H1 (cell line): ENCODE data around the gene PITPNM1. TPM values are rescaled to one million over a fixed set of nuclear protein-coding genes. Genes with fewer than 3 reads are reported as not detected.

Experiments
- KDM5A ChIP-seq: fragments of 200-600 bp; IDR thresholded peaks from 2 replicates; pipeline ENCODE4 v1.7.1; 2012; ENCODE audit warnings: mild to moderate bottlenecking, low read length, inconsistent platforms, mixed read lengths
- SIX5 ChIP-seq: IDR thresholded peaks from 2 replicates; pipeline ENCODE4 v1.6.1; 2011; ENCODE audit warnings: mild to moderate bottlenecking, low read depth, low read length
- TAF7 ChIP-seq: optimal IDR thresholded peaks from 2 replicates; pipeline ENCODE3; 2011; ENCODE audit warnings: low read depth, mild to moderate bottlenecking, inconsistent platforms, low read length, moderate library complexity, borderline replicate concordance
- polyA plus RNA-seq, 7 experiments: library from polyadenylated mRNA; depleted of rRNA in 3 of 7; stranded (reverse) in 5 of 7; unstranded in 2 of 7; fragments of >200 nt in 5 of 7; fragments of 200-250 nt in 2 of 7; gene quantifications; 1 replicate in 5 of 7; 2 replicates in 1 of 7; 4 replicates in 1 of 7; pipeline versions ENCODE4 v1.2.1 to v1.2.3, GENCODE V29; 2011 to 2013; ENCODE audit warnings: missing spikeins in 2 of 7, mixed read lengths in 2 of 7
- total RNA-seq: library from RNA; stranded (reverse); fragmentation: NEBNext Ultra II Directional; extraction: Animal tissue kit (Norgen Biotek cat#: 25700); gene quantifications from 2 replicates; pipeline ENCODE4 v1.2.1, GENCODE V29; 2021
- TF ChIP-seq, protein P1 (sequence below): IDR thresholded peaks from 2 replicates; pipeline ENCODE4 v1.6.1; 2011; ENCODE audit warnings: low read depth, mild to moderate bottlenecking, low read length; ENCODE audit not compliant: insufficient read depth

The PITPNM1 gene
- total and polyA plus RNA-seq, 2 of the 8 experiments (the other 6 are each of a cell fraction or from before 2014, with no cell fraction given), result 27.2 to 52.7 TPM

GRCh38 chr11:67483831-67484665 lies 21.1 kb downstream of the PITPNM1 start (continued):
- no peak for TF ChIP-seq TAF7
- TF ChIP-seq KDM5A, result no peak
- TF ChIP-seq, protein P1, sequence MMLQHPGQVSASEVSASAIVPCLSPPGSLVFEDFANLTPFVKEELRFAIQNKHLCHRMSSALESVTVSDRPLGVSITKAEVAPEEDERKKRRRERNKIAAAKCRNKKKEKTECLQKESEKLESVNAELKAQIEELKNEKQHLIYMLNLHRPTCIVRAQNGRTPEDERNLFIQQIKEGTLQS, result no peak
- TF ChIP-seq SIX5, result no peak
